ENCODE measurements around the gene GALNT17. TPM values are rescaled to one million over a fixed set of nuclear protein-coding genes. Genes with fewer than 3 reads are reported as not detected.

The GALNT17 gene
- total RNA-seq, 2 experiments from 2014 or later = not detected

DNA sequence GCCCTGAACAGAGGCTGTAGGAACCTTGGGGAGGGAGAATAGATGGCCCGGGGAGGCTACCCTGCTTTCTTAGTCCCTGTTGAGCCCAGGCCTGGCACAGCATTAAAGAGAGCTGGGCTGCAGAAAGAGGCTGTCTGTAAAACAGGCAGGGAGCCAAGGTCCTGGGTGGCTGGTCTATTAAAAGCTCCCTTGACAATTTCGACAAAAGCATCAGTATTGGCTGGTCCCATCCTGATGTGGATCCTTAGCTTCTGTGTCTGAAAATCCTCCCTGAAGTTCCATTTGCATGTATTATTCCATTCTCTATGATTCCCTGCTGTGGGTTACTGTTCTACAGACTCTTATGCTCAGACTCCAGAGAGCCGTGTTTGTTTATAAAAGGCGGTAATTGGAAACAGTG is 158.5 kb downstream of the GALNT17 start:
- H3K27ac Mint-ChIP-seq = no peak overlapping the region
- DNase-seq = no peak
- ChIA-PET POLR2A (no interaction called here), CTCF (no interaction called here)
- no peak overlapping the region for H3K4me3 Mint-ChIP-seq
- H3K9me3 Mint-ChIP-seq = peaks cover 4% of the 10 kb centered on the region
- no peaks in the 10 kb centered on the region for H3K27me3 Mint-ChIP-seq
- H3K4me1 Mint-ChIP-seq = no peaks in the 10 kb centered on the region
- no peaks in the 10 kb centered on the region for H3K36me3 Mint-ChIP-seq (ENCODE audit: low read depth)

DNA sequence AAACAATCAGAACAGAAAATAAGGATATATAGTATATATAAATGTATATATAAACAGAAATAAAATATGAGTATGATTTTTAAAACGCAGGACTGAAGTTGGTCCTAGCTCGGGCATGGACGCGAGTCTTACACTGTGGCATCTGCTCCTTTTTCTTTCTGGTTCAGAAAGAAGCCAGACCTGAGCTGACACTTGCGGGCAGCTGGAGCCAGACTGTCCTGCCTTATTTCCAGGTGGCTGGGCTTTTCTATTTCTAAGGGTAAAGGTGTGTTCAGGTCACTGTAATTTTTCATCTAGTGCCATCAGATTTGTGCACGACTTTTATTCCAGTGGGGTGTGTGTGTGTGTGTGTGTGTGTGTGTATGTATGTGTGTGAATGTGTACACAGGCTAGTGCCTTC is 166.4 kb downstream of the GALNT17 start:
- no peaks in the 10 kb centered on the region for H3K36me3 Mint-ChIP-seq (ENCODE audit: low read depth)
- no peaks in the 10 kb centered on the region for H3K4me1 Mint-ChIP-seq
- CTCF ChIA-PET = no interaction called here
- no peaks in the 10 kb centered on the region for H3K27me3 Mint-ChIP-seq
- H3K27ac Mint-ChIP-seq = no peak overlapping the region
- H3K9me3 Mint-ChIP-seq = peaks cover 6% of the 10 kb centered on the region
- no peak overlapping the region for H3K4me3 Mint-ChIP-seq
- POLR2A ChIA-PET = no interaction called here
- no peak for DNase-seq

DNA sequence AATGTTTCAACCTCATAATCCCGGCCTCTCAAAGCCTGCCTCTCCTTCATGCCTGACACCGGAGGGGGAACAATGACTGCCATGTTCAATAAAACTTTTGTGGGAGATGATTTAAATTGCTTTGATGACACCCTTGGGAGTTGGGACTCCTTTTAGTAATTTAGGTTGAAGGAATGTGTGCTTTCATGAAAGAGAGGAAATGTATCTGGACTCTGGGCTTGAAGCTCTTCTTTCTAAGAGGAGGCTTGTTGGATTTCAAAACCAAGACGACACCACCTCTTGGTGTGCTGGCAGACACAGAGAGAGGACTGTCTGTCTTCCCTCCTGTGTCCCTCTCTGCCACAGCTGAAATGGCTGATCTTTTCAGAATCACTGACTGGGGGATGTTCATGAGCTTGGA is 168.1 kb downstream of the GALNT17 start:
- Mint-ChIP-seq H3K9me3 (peaks cover 7% of the 10 kb centered on the region), H3K4me3 (no peak overlapping the region), H3K4me1 (no peaks in the 10 kb centered on the region), H3K27ac (no peak overlapping the region), H3K36me3 (ENCODE audit: low read depth) (no peaks in the 10 kb centered on the region), H3K27me3 (no peaks in the 10 kb centered on the region)
- no peak for DNase-seq
- POLR2A ChIA-PET = no interaction called here
- CTCF ChIA-PET = no interaction called here

DNA sequence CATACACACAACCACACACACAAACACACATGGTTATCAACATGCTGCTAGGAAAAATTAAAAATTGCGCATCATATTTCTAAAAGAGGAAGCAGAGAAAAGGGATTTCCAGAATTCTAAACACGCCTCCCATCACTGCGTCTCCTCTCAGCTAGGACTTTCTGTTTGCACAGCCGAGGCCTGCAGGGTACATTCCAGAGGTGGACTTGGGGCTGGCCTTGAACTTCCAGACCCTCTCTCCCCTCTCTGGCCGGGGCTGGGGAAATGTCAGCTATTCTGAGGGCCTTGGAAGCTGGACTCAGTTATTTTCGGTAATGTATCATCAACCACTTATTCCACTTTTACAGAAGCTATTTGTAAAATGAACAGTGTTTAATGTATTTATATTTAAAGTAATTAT is 168.7 kb downstream of the GALNT17 start:
- CTCF ChIA-PET = no interaction called here
- H3K4me1 Mint-ChIP-seq = no peaks in the 10 kb centered on the region
- no peaks in the 10 kb centered on the region for H3K36me3 Mint-ChIP-seq (ENCODE audit: low read depth)
- H3K27ac Mint-ChIP-seq = no peak overlapping the region
- H3K4me3 Mint-ChIP-seq = no peak overlapping the region
- POLR2A ChIA-PET = no interaction called here
- DNase-seq = no peak
- H3K9me3 Mint-ChIP-seq = peaks cover 7% of the 10 kb centered on the region
- no peaks in the 10 kb centered on the region for H3K27me3 Mint-ChIP-seq

DNA sequence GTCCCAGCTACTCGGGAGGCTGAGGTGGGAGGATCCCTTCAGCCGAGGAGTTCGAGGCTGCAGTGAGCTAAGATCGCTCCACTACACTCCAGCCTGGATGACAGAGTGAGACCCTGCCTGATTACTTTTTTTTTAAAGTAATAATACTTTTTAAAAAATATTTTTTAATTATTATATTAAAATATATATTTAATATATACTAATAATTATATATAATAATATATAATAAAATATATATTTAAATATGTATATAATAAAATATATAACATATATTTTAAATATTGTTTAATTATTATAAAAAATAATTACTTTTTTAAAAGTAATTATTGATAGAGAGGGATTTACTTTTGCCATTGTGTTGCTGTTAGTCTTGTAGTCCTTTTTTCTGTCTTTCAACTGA is 169.2 kb downstream of the GALNT17 start:
- Mint-ChIP-seq H3K27ac (no peak overlapping the region), H3K36me3 (ENCODE audit: low read depth) (no peaks in the 10 kb centered on the region), H3K9me3 (peaks cover 5% of the 10 kb centered on the region), H3K27me3 (no peaks in the 10 kb centered on the region), H3K4me1 (no peaks in the 10 kb centered on the region), H3K4me3 (no peak overlapping the region)
- no peak for DNase-seq
- ChIA-PET CTCF (no interaction called here), POLR2A (no interaction called here)

DNA sequence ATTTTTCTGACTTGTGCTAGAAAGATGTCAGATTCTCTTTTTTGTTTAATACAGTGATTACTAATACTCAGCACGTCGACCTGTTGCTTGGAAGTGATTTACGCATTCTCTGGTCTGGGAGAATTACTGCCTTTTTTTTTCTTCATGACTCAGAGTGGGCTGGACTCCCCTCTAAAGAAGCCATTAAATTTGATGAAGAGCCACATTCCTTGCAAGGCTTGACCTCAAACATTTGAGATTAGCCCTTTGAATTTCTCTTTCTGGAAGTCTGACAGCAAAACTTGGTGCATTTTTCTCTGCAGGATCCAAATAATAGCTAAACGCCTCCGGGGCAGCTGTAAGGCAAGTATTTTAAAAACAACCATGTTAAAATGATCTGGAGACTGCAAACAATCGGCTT is 171.6 kb downstream of the GALNT17 start:
- Mint-ChIP-seq H3K4me3 (no peak overlapping the region), H3K27me3 (no peaks in the 10 kb centered on the region), H3K9me3 (peaks cover 15% of the 10 kb centered on the region), H3K4me1 (no peaks in the 10 kb centered on the region), H3K36me3 (ENCODE audit: low read depth) (no peaks in the 10 kb centered on the region), H3K27ac (no peak overlapping the region)
- ChIA-PET POLR2A (no interaction called here), CTCF (no interaction called here)
- DNase-seq = no peak

DNA sequence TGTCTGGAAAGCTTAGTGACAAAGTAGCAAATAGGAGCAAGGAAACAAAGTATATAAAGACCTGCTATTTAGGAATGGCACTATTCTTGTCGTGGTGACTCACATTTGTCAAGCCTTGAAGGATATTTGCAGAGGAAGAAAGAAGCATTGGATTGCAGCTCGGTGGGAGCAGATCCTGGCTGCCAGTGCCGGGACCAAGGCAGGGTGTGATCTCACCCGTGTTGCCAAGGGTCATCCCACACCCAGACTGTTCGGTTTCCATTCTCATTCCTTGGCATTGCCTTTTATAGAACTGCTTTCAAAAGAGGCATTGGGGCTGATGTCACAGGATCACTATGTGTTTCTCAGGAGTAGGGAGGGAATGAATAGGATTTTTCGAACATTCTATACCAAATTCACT is 176.2 kb downstream of the GALNT17 start:
- POLR2A ChIA-PET = no interaction called here
- Mint-ChIP-seq H3K36me3 (ENCODE audit: low read depth) (no peaks in the 10 kb centered on the region), H3K27ac (no peak overlapping the region), H3K9me3 (peaks cover 27% of the 10 kb centered on the region), H3K4me3 (no peak overlapping the region), H3K27me3 (no peaks in the 10 kb centered on the region), H3K4me1 (no peaks in the 10 kb centered on the region)
- no peak for DNase-seq
- CTCF ChIA-PET = interaction anchor here (0.7 kb wide), 1 partner anchor 444 kb away, joined by 3 read pairs; no protein-coding TSS in a partner anchor

DNA sequence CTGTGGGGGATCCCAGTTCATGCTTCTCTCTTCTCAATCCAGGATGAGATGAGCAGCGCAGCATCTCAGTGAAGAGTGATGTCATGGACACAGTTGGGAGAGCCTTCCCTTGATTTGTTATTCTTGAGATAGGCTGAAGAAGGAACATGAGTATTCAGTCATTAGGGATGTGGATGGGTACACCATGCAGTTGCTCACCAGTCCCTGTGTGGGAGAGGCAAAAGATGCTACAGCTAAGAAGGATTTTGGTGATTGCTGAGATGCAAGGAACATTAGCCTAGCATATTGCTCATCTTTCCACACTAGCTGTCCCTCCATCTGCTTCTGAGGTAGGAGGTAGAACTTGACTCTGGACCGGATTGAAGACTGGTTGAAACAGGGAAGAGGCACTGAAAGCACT is 179.6 kb downstream of the GALNT17 start:
- ChIA-PET POLR2A (no interaction called here), CTCF (no interaction called here)
- no peak for DNase-seq
- Mint-ChIP-seq H3K36me3 (ENCODE audit: low read depth) (no peaks in the 10 kb centered on the region), H3K4me1 (no peaks in the 10 kb centered on the region), H3K4me3 (no peak overlapping the region), H3K27ac (no peak overlapping the region), H3K9me3 (peaks cover 24% of the 10 kb centered on the region), H3K27me3 (no peaks in the 10 kb centered on the region)

DNA sequence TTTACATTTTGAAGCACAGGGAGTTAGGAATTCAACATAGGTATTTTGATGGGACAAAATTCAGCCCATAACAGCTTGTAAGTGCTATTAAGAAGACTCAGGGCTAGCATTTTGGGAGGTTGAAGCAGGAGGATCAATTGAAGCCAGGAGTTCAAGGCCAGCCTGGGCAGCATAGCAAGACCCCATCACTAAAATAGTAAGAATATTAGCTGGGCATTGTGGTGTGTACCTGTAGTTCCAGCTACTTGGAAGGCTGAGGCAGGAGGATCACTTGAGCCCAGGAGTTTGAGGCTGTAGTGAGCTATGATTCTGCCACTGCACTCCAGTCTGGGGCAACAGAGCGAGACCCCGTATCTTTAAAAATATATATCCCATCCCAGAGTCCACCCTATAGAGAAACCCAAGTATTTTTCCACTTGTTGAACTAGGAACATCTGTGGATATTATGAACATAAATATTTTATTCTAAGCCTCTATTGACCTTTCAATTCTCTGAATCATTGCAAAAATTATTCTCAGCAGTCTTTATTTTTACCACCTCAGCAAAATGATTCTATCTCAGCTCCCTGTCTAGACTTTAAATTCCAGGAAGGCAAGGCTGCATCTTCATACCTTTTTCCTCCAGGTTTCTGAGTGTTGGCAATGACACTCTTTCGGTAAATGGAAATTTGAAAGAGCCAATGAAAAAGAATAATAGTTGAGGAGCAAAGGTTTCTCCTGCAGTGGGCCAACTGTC is 181.0 kb downstream of the GALNT17 start:
- H3K4me1 Mint-ChIP-seq = no peaks in the 10 kb centered on the region
- peaks cover 18% of the 10 kb centered on the region for H3K9me3 Mint-ChIP-seq
- ChIA-PET CTCF (no interaction called here), POLR2A (no interaction called here)
- no peak for DNase-seq
- no peaks in the 10 kb centered on the region for H3K27me3 Mint-ChIP-seq
- H3K27ac Mint-ChIP-seq = no peak overlapping the region
- H3K36me3 Mint-ChIP-seq (ENCODE audit: low read depth) = no peaks in the 10 kb centered on the region
- H3K4me3 Mint-ChIP-seq = no peak overlapping the region

DNA sequence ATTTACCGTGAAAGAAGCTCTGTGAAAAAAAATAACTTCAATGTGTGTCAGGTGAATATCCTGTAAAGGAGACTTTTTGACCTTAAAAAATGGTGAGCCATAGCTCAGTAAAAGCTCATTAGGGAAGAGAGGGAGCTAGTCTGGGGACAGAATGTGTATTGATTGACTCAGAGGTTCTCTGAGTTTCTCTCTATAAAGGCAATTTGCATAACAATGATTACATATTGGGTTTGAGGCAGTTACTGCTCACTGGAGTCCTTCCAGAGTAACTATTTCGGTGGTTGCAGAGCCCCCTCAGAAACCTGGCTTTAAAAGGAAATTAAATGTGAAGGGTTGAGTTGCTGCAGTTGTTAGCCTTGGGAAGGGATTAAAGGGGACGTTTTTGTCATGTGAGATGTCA is 181.6 kb downstream of the GALNT17 start:
- H3K9me3 Mint-ChIP-seq = peaks cover 17% of the 10 kb centered on the region
- H3K4me3 Mint-ChIP-seq = no peak overlapping the region
- no peak overlapping the region for H3K27ac Mint-ChIP-seq
- CTCF ChIA-PET = no interaction called here
- no peaks in the 10 kb centered on the region for H3K27me3 Mint-ChIP-seq
- H3K4me1 Mint-ChIP-seq = no peaks in the 10 kb centered on the region
- POLR2A ChIA-PET = no interaction called here
- no peaks in the 10 kb centered on the region for H3K36me3 Mint-ChIP-seq (ENCODE audit: low read depth)
- DNase-seq = no peak

DNA sequence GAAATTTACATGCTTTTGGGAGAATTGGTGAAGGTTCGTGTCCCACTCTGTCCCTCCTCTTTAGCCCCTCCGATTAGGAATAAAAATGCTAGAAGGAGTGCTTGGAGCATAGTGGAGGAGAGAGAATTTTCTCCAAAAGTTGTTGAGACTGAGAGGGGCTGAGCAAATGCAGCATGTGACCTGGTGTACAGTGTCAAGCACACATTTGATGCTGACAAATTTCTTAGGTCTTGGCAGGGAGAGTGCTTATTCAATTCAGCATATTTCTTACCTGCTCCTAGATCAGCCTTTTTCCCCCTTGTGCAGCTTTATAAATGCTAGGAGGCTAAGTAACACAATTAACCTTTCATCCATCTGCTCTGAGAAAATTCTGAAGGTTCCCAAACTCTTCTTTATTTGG is 189.0 kb downstream of the GALNT17 start:
- no peak overlapping the region for H3K4me3 Mint-ChIP-seq
- no peaks in the 10 kb centered on the region for H3K36me3 Mint-ChIP-seq (ENCODE audit: low read depth)
- no peaks in the 10 kb centered on the region for H3K27me3 Mint-ChIP-seq
- CTCF ChIA-PET = no interaction called here
- H3K9me3 Mint-ChIP-seq = peaks cover 21% of the 10 kb centered on the region
- no peaks in the 10 kb centered on the region for H3K4me1 Mint-ChIP-seq
- POLR2A ChIA-PET = no interaction called here
- H3K27ac Mint-ChIP-seq = no peak overlapping the region
- no peak for DNase-seq

DNA sequence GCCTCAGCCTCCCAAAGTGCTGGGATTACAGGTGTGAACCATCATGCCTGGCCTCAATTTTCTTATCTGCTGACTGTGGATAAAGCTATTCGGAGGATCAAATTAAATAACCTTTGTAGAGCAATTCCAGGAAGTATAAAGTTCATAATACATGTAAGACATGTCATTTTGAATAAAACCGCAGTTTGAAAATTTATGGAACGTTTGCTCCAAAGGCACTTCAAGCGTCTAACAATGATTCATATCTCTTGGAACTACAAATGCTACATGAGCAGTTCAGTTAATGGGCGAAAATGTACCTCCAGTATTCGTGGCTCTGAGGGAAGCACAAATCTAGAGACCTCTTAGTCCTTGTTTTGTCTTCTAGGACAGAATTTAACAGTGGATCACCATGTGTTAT is 190.3 kb downstream of the GALNT17 start:
- CTCF ChIA-PET = no interaction called here
- H3K4me1 Mint-ChIP-seq = no peaks in the 10 kb centered on the region
- POLR2A ChIA-PET = no interaction called here
- no peak overlapping the region for H3K27ac Mint-ChIP-seq
- no peaks in the 10 kb centered on the region for H3K27me3 Mint-ChIP-seq
- no peaks in the 10 kb centered on the region for H3K36me3 Mint-ChIP-seq (ENCODE audit: low read depth)
- no peak for DNase-seq
- peaks cover 19% of the 10 kb centered on the region for H3K9me3 Mint-ChIP-seq
- no peak overlapping the region for H3K4me3 Mint-ChIP-seq

DNA sequence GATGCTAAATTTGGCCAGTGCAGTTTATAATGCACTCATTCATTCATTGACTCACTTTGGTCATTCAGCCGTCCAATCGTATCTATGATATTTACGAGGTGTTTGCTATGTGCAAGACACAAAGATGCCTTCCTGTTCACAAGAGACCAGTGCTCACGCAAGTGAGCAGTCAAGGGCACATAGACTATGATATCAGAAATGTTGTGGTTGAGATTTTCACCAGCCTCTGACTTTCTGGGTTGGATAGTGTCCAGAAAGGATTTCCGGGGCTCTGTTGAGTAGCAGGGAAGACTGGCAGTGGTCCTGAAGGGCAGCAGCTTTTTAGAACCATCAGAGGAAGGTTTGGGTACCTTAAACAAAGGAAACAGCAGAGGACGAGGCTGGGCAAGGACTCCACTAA is 191.8 kb downstream of the GALNT17 start:
- no peak for DNase-seq
- H3K36me3 Mint-ChIP-seq (ENCODE audit: low read depth) = no peaks in the 10 kb centered on the region
- ChIA-PET POLR2A (no interaction called here), CTCF (no interaction called here)
- H3K27ac Mint-ChIP-seq = no peak overlapping the region
- H3K4me1 Mint-ChIP-seq = no peaks in the 10 kb centered on the region
- no peak overlapping the region for H3K4me3 Mint-ChIP-seq
- H3K9me3 Mint-ChIP-seq = peaks cover 18% of the 10 kb centered on the region
- H3K27me3 Mint-ChIP-seq = no peaks in the 10 kb centered on the region

DNA sequence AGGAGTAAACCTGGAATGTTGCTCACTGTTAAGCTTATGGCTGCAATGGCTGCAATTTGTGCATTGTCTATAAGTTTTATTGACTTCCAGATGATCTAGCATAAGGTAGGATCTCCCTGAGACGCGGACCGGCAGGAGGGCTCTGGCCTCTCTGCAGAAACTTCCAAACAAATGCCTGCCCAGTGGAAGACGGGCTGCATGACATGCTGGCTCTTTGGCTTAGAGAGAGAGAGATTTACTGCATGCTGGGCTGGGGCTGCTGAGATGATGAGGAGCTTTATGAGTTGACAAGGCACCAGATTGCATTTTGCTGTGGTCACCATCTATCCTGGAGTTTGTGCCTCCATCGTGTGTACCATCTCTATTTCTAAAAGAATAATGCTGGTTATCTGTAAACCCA is 193.2 kb downstream of the GALNT17 start:
- POLR2A ChIA-PET = no interaction called here

DNA sequence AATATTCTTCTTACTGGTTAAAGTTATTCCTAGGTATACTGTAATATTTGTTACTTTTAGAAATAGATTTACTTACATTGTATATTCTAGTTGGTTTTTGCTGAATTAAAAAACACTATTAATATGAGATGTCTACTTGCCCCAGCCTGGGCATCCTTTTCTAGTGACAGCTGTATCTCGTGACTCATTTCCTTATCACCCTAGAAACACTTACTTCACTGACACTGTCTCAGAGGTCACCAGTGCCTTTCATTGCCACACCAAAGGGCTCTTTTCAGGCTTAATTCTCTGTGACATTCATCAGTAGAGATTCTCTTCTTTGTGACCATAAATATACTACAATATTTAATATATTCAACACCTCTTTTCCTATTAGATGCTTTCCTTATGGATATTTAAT is 194.7 kb downstream of the GALNT17 start:
- POLR2A ChIA-PET = no interaction called here
- no peaks in the 10 kb centered on the region for H3K4me1 Mint-ChIP-seq
- H3K27ac Mint-ChIP-seq = no peak overlapping the region
- no peak for DNase-seq
- H3K9me3 Mint-ChIP-seq = peaks cover 13% of the 10 kb centered on the region
- H3K27me3 Mint-ChIP-seq = no peaks in the 10 kb centered on the region
- no peak overlapping the region for H3K4me3 Mint-ChIP-seq
- no peaks in the 10 kb centered on the region for H3K36me3 Mint-ChIP-seq (ENCODE audit: low read depth)
- CTCF ChIA-PET = no interaction called here

More for the DNA sequence above, 193.2 kb downstream of the GALNT17 start:
- Mint-ChIP-seq H3K9me3 (peaks cover 7% of the 10 kb centered on the region), H3K36me3 (ENCODE audit: low read depth) (no peaks in the 10 kb centered on the region), H3K27ac (no peak overlapping the region), H3K27me3 (no peaks in the 10 kb centered on the region), H3K4me3 (no peak overlapping the region), H3K4me1 (no peaks in the 10 kb centered on the region)
- CTCF ChIA-PET = no interaction called here
- no peak for DNase-seq

Data from activated CD4-positive, alpha-beta memory T cell treated with anti-CD3 and anti-CD28 coated beads, Interleukin-2, amount 10 ng/mL, durations not matched to agents 7 days and 5 days (primary cell).